ENCODE measurements around the gene NFATC1.

NFATC1 gene

GRCh38 chr18:79542876-79543750 is 147.4 kb downstream of the NFATC1 start:
- H3K27ac ChIP-seq: no peak overlapping the region
- DNase-seq (ENCODE audit: low read depth, low spot score): no peak

GRCh38 chr18:79543861-79544385 is 148.2 kb downstream of the NFATC1 start:
- H3K27ac ChIP-seq: no peak overlapping the region

GRCh38 chr18:79544386-79544963 is 148.7 kb downstream of the NFATC1 start:
- no peak overlapping the region for H3K27ac ChIP-seq
- DNase-seq (ENCODE audit: low read depth, low spot score): no peak

More at GRCh38 chr18:79543861-79544385, 148.2 kb downstream of the NFATC1 start:
- no peak for DNase-seq (ENCODE audit: low read depth, low spot score)

- DNase-seq (ENCODE audit: low read depth, low spot score): no peak
Observed at GRCh38 chr18:79545255-79545654, 149.5 kb downstream of the NFATC1 start.

GRCh38 chr18:79545736-79546171 is 150.0 kb downstream of the NFATC1 start:
- no peak for DNase-seq (ENCODE audit: low read depth, low spot score)
- no peak overlapping the region for H3K27ac ChIP-seq

More at GRCh38 chr18:79545255-79545654, 149.5 kb downstream of the NFATC1 start:
- no peak overlapping the region for H3K27ac ChIP-seq

- DNase-seq (ENCODE audit: low read depth, low spot score): no peak
- H3K27ac ChIP-seq: no peak overlapping the region
Observed at GRCh38 chr18:79546781-79547272, 151.1 kb downstream of the NFATC1 start.

GRCh38 chr18:79547413-79548076 is 151.8 kb downstream of the NFATC1 start:
- DNase-seq (ENCODE audit: low read depth, low spot score): no peak
- H3K27ac ChIP-seq: no peak overlapping the region

GRCh38 chr18:79548077-79548450 is 152.3 kb downstream of the NFATC1 start:
- DNase-seq (ENCODE audit: low read depth, low spot score): no peak

GRCh38 chr18:79548621-79548985 is 152.9 kb downstream of the NFATC1 start:
- no peak for DNase-seq (ENCODE audit: low read depth, low spot score)
- no peak overlapping the region for H3K27ac ChIP-seq

More at GRCh38 chr18:79548077-79548450, 152.3 kb downstream of the NFATC1 start:
- H3K27ac ChIP-seq: no peak overlapping the region

GRCh38 chr18:79548986-79549637 is 153.4 kb downstream of the NFATC1 start:
- no peak for DNase-seq (ENCODE audit: low read depth, low spot score)
- no peak overlapping the region for H3K27ac ChIP-seq

- no peak for DNase-seq (ENCODE audit: low read depth, low spot score)
- no peak overlapping the region for H3K27ac ChIP-seq
Observed at GRCh38 chr18:79549638-79550000, 153.9 kb downstream of the NFATC1 start.

GRCh38 chr18:79552140-79552631 is 156.5 kb downstream of the NFATC1 start:
- H3K27ac ChIP-seq: no peak overlapping the region
- no peak for DNase-seq (ENCODE audit: low read depth, low spot score)

GRCh38 chr18:79552696-79553095 is 157.0 kb downstream of the NFATC1 start:
- no peak for DNase-seq (ENCODE audit: low read depth, low spot score)
- H3K27ac ChIP-seq: no peak overlapping the region

GRCh38 chr18:79553154-79553553 is 157.4 kb downstream of the NFATC1 start:
- no peak overlapping the region for H3K27ac ChIP-seq
- DNase-seq (ENCODE audit: low read depth, low spot score): no peak

- DNase-seq (ENCODE audit: low read depth, low spot score): no peak
- H3K27ac ChIP-seq: no peak overlapping the region
Observed at GRCh38 chr18:79553696-79554095, 158.0 kb downstream of the NFATC1 start.

GRCh38 chr18:79554321-79554720 is 158.6 kb downstream of the NFATC1 start:
- no peak for DNase-seq (ENCODE audit: low read depth, low spot score)
- no peak overlapping the region for H3K27ac ChIP-seq

- H3K27ac ChIP-seq: no peak overlapping the region
- no peak for DNase-seq (ENCODE audit: low read depth, low spot score)
Observed at GRCh38 chr18:79554945-79555645, 159.4 kb downstream of the NFATC1 start.

- DNase-seq (ENCODE audit: low read depth, low spot score): no peak
- H3K27ac ChIP-seq: no peak overlapping the region
Observed at GRCh38 chr18:79555885-79556284, 160.2 kb downstream of the NFATC1 start.

GRCh38 chr18:79556829-79557585 is 161.3 kb downstream of the NFATC1 start:
- no peak overlapping the region for H3K27ac ChIP-seq
- DNase-seq (ENCODE audit: low read depth, low spot score): no peak

Measured in epithelial cell of prostate (primary cell).